Testis (tissue), 2 donors: ENCODE data around the gene MAPK9.

Experiments
- CTCF ChIP-seq, 3 experiments: fragments of 450-650 bp in 2 of 3; fragments of 200-600 bp in 1 of 3; sonication (generic) in 1 of 3; IDR thresholded peaks; one replicate each; pipeline ENCODE4 v1.5.1; 2016 to 2019; ENCODE audit warnings: antibody characterized with exemption in 3 of 3, mild to moderate bottlenecking in 2 of 3, moderate library complexity in 1 of 3
- POLR2A ChIP-seq: fragments of 450-650 bp; IDR thresholded peaks from one replicate; pipeline ENCODE4 v1.6.1; 2017; ENCODE audit warnings: antibody characterized with exemption, mild to moderate bottlenecking, moderate library complexity

GRCh38 chr5:180305481-180305880 lies 13.6 kb upstream of the MAPK9 start:
- no peak for TF ChIP-seq CTCF (IDR thresholded peaks at IDR 0.05)
- TF ChIP-seq POLR2A: no peak
